CD4-positive, alpha-beta T cell treated with Interleukin-6 for 4 hours (primary cell): Measurements from ENCODE around the gene SLC17A9.
"Not testable (repeated sequence)": the region's sequence is repeated elsewhere in the genome, so short reads cannot be mapped to it uniquely, and the experiment has no call there.

Experiments used
- DNase-seq: peaks from one replicate; pipeline ENCODE4 v3.0.0-alpha.2; 2020; ENCODE audit warnings: mixed read lengths

Gene SLC17A9

GRCh38 chr20:62957136-62958117 is 4.9 kb downstream of the SLC17A9 start:
- DNase-seq: no peak

- DNase-seq: no peak
Measured at GRCh38 chr20:62958388-62959100, 6.0 kb downstream of the SLC17A9 start.

GRCh38 chr20:62959101-62959971 is 6.8 kb downstream of the SLC17A9 start:
- DNase-seq: peak; percentile 16

- no peak for DNase-seq
Measured at GRCh38 chr20:62959998-62960436, 7.5 kb downstream of the SLC17A9 start.

- DNase-seq: not testable (repeated sequence)
Measured at GRCh38 chr20:62960446-62961309, 8.2 kb downstream of the SLC17A9 start.

GRCh38 chr20:62961310-62961783 is 8.8 kb downstream of the SLC17A9 start:
- DNase-seq: no peak

GRCh38 chr20:62961799-62962198 is 9.3 kb downstream of the SLC17A9 start:
- DNase-seq: no peak

GRCh38 chr20:62962221-62962879 is 9.8 kb downstream of the SLC17A9 start:
- no peak for DNase-seq

- DNase-seq: no peak
Measured at GRCh38 chr20:62962891-62963613, 10.5 kb downstream of the SLC17A9 start.

GRCh38 chr20:62963614-62964397 is 11.3 kb downstream of the SLC17A9 start:
- DNase-seq: no peak

- no peak for DNase-seq
Measured at GRCh38 chr20:62964700-62965099, 12.2 kb downstream of the SLC17A9 start.

GRCh38 chr20:62965363-62965771 is 12.9 kb downstream of the SLC17A9 start:
- no peak for DNase-seq

- no peak for DNase-seq
Measured at GRCh38 chr20:62966212-62967148, 14.0 kb downstream of the SLC17A9 start.

- DNase-seq: no peak
Measured at GRCh38 chr20:62967149-62967501, 14.6 kb downstream of the SLC17A9 start.

GRCh38 chr20:62967628-62968351 is 15.3 kb downstream of the SLC17A9 start:
- no peak for DNase-seq

GRCh38 chr20:62968378-62969178 is 16.1 kb downstream of the SLC17A9 start:
- no peak for DNase-seq
